Left cardiac atrium (tissue), 2 donors: ENCODE data around the gene ZNF680. TPM values are rescaled to one million over a fixed set of nuclear protein-coding genes. Genes with fewer than 3 reads are reported as not detected.

Source experiments
- total RNA-seq, 2 donors: library from RNA; stranded (reverse); fragmentation: NEBNext Ultra II Directional; extraction: Animal tissue kit (Norgen Biotek cat#: 25700); gene quantifications; one replicate each; pipeline ENCODE4 v1.2.1, GENCODE V29; 2021
- donor health status: DM: no; HTN: yes; CAD: no; lungs with severe emphysema.
- donor health status: DM: yes; HTN: yes; CAD: no.

ZNF680 gene
- total RNA-seq, 2 donors from 2014 or later = 17.9 to 20.7 TPM

Other genes starting within 250 kb of the ZNF680 start
- 1 to 10 TPM; 5.5 to 7.3 TPM for gene ZNF736, start 249.1 kb downstream of the ZNF680 start, total RNA-seq
- gene ZNF107, start 103.1 kb upstream of the ZNF680 start, total RNA-seq = 1 to 10 TPM; 1.6 to 2.4 TPM
- 1 to 10 TPM; 5.6 to 6.0 TPM for gene ZNF138, start 231.4 kb upstream of the ZNF680 start, total RNA-seq